ENCODE data around the gene PACRG. TPM values are rescaled to one million over a fixed set of nuclear protein-coding genes. Genes with fewer than 3 reads are reported as not detected.

The PACRG gene
- total and polyA plus RNA-seq, 2 of the 13 experiments (the other 11 are each of a cell fraction or from before 2014, with no cell fraction given), result 0.13 TPM; not detected in 1

DNA sequence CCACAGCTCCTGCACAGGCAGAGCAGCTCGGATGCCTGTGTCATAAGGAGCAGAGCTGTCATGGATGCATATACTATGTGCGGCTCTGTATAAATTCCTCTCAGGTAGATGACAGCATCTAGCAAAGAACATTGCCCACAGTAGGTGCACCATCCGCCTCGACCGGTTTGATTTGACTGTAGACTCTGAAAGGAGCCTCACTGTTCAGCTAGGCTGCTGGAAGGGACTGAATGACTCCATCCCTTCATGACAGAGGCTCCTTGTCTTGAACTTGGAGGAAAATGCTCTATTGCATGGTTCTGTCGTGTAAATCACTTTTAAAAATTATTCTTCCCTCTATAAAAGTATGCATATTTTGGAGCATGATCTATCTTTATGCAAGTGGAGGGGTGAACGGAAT lies 557.9 kb downstream of the PACRG start:
- no peaks in the 10 kb centered on the region for H4K20me1 ChIP-seq (ENCODE audit: insufficient read depth, low read length)
- H3K36me3 ChIP-seq (replicated peaks in 1 of 2; ENCODE audit: control insufficient read depth in 1 of 2, insufficient read depth in 2 of 2, low read length in 2 of 2), result no peaks in the 10 kb centered on the region
- WGBS (ENCODE audit: low lambda C conversion rate), result 51% methylated on average over 7 of the region's 7 CpGs
- H2AFZ ChIP-seq (ENCODE audit: low read length), result no peak overlapping the region
- DNase-seq (ENCODE audit: low spot score) (no peak), ATAC-seq (no peak), FAIRE-seq (no peak)
- H3K79me2 ChIP-seq (ENCODE audit: insufficient read depth, low read length), result no peaks in the 10 kb centered on the region
- POLR2A ChIA-PET, result no interaction called here
- no peak overlapping the region for H3K9ac ChIP-seq (ENCODE audit: insufficient read depth, low read depth, low read length)
- in situ Hi-C loops (cut with HindIII; ENCODE audit: extremely low pct_ligation_motif_present, low pct_unique_long_range_greater_than_20kb) (no loop called here), intact Hi-C loops (cut with micrococcal nuclease; ENCODE audit: unreplicated experiment) (no loop called here)
- no TSS peak for BruUV-seq (replicated peaks)
- H3K4me1 ChIP-seq (ENCODE audit: insufficient read depth, low read length), result no peaks in the 10 kb centered on the region
- H3K27me3 ChIP-seq (ENCODE audit: control insufficient read depth in 1 of 2, insufficient read depth in 2 of 2, low read length in 2 of 2), result peaks cover 2 to 8% of the 10 kb centered on the region in 2 experiments; a peak in 2 of 5 replicates
- no peaks in the 10 kb centered on the region for H3K9me3 ChIP-seq (ENCODE audit: low read length)
- no peak overlapping the region for H3K4me2 ChIP-seq (ENCODE audit: low read depth, low read length)
- CTCF ChIA-PET (ENCODE audit: low intra/inter-chr PET ratio, low total read pairs), result no interaction called here
- TF ChIP-seq ZBTB20 (CRISPR knock-in tag; IDR thresholded peaks at IDR 0.05; ENCODE audit: borderline replicate concordance, low read depth), result no peak
- no peak for TF ChIP-seq SP5 (CRISPR knock-in tag; IDR thresholded peaks at IDR 0.05; ENCODE audit: borderline replicate concordance, low read depth)
- TF ChIP-seq, protein P1, sequence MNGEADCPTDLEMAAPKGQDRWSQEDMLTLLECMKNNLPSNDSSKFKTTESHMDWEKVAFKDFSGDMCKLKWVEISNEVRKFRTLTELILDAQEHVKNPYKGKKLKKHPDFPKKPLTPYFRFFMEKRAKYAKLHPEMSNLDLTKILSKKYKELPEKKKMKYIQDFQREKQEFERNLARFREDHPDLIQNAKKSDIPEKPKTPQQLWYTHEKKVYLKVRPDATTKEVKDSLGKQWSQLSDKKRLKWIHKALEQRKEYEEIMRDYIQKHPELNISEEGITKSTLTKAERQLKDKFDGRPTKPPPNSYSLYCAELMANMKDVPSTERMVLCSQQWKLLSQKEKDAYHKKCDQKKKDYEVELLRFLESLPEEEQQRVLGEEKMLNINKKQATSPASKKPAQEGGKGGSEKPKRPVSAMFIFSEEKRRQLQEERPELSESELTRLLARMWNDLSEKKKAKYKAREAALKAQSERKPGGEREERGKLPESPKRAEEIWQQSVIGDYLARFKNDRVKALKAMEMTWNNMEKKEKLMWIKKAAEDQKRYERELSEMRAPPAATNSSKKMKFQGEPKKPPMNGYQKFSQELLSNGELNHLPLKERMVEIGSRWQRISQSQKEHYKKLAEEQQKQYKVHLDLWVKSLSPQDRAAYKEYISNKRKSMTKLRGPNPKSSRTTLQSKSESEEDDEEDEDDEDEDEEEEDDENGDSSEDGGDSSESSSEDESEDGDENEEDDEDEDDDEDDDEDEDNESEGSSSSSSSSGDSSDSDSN (CRISPR knock-in tag; IDR thresholded peaks at IDR 0.05), result no peak
- TF ChIP-seq, protein P2, sequence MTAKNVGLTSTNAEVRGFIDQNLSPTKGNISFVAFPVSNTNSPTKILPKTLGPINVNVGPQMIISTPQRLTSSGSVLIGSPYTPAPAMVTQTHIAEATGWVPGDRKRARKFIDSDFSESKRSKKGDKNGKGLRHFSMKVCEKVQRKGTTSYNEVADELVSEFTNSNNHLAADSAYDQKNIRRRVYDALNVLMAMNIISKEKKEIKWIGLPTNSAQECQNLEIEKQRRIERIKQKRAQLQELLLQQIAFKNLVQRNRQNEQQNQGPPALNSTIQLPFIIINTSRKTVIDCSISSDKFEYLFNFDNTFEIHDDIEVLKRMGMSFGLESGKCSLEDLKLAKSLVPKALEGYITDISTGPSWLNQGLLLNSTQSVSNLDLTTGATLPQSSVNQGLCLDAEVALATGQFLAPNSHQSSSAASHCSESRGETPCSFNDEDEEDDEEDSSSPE (CRISPR knock-in tag; IDR thresholded peaks at IDR 0.05), result no peak
- no peak for TF ChIP-seq TEAD2 (CRISPR knock-in tag; IDR thresholded peaks at IDR 0.05)
- no peak for TF ChIP-seq HOXA9 (CRISPR knock-in tag; IDR thresholded peaks at IDR 0.05; ENCODE audit: borderline replicate concordance)
- TF ChIP-seq ZFY (CRISPR knock-in tag; IDR thresholded peaks at IDR 0.05), result no peak
- TF ChIP-seq ZMYM4 (CRISPR knock-in tag; IDR thresholded peaks at IDR 0.05), result no peak
- no peak for TF ChIP-seq IRF2 (CRISPR knock-in tag; IDR thresholded peaks at IDR 0.05)
- no peak for TF ChIP-seq MED13 (CRISPR knock-in tag; IDR thresholded peaks at IDR 0.05)
- no peak for TF ChIP-seq KLF12 (CRISPR knock-in tag; IDR thresholded peaks at IDR 0.05; ENCODE audit: borderline replicate concordance)
- TF ChIP-seq ZNF776 (CRISPR knock-in tag; IDR thresholded peaks at IDR 0.05), result no peak
- no peak for TF ChIP-seq HDAC1 (CRISPR knock-in tag; IDR thresholded peaks at IDR 0.05)
- no peak for TF ChIP-seq HNRNPK (IDR thresholded peaks at IDR 0.05; ENCODE audit: low read depth, low read length, poor library complexity, severe bottlenecking)
- TF ChIP-seq, protein P3, sequence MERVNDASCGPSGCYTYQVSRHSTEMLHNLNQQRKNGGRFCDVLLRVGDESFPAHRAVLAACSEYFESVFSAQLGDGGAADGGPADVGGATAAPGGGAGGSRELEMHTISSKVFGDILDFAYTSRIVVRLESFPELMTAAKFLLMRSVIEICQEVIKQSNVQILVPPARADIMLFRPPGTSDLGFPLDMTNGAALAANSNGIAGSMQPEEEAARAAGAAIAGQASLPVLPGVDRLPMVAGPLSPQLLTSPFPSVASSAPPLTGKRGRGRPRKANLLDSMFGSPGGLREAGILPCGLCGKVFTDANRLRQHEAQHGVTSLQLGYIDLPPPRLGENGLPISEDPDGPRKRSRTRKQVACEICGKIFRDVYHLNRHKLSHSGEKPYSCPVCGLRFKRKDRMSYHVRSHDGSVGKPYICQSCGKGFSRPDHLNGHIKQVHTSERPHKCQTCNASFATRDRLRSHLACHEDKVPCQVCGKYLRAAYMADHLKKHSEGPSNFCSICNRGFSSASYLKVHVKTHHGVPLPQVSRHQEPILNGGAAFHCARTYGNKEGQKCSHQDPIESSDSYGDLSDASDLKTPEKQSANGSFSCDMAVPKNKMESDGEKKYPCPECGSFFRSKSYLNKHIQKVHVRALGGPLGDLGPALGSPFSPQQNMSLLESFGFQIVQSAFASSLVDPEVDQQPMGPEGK (CRISPR knock-in tag; IDR thresholded peaks at IDR 0.05), result no peak
- TF ChIP-seq NFKB2 (CRISPR knock-in tag; IDR thresholded peaks at IDR 0.05; ENCODE audit: borderline replicate concordance), result no peak
- no peak overlapping the region for H3K27ac ChIP-seq (ENCODE audit: extremely low read length, insufficient read depth, low read length)
- no peak overlapping the region for H3K4me3 ChIP-seq (replicated peaks in 1 of 3; ENCODE audit: insufficient read depth in 1 of 3, low read depth in 2 of 3, low read length in 3 of 3)
